Ovary (tissue), 9 donors: ENCODE data around the gene GAS6. TPM values are rescaled to one million over a fixed set of nuclear protein-coding genes. Genes with fewer than 3 reads are reported as not detected.
"Not testable (repeated sequence)": the region's sequence is repeated elsewhere in the genome, so short reads cannot be mapped to it uniquely, and the experiment has no call there.

Experiments used
- DNase-seq, 5 donors: peaks; one replicate each; pipeline ENCODE4 v3.0.0-alpha.2; 2019 to 2020
- H3K27ac ChIP-seq, 2 donors: fragments of 200-600 bp; one replicate each; pipeline versions ENCODE4 v1.5.1 to v1.8.0; 2019 to 2022
- H3K27me3 ChIP-seq: fragments of 200-600 bp; one replicate; pipeline ENCODE4 v1.8.0; 2022
- H3K36me3 ChIP-seq: fragments of 200-600 bp; sonication (generic); one replicate; pipeline ENCODE4 v1.5.1; 2019
- H3K4me1 ChIP-seq: one replicate; pipeline ENCODE4 v1.8.1; 2013; ENCODE audit warnings: mild to moderate bottlenecking, moderate library complexity; ENCODE audit not compliant: insufficient read depth
- H3K4me3 ChIP-seq: fragments of 200-600 bp; sonication (generic); one replicate; pipeline ENCODE4 v1.5.1; 2017
- H3K9me3 ChIP-seq, 2 donors: fragments of 200-600 bp in 1 of 2; sonication (generic) in 1 of 2; one replicate each; pipeline versions ENCODE4 v1.5.1 to v1.8.1; 2013 to 2019; ENCODE audit warnings: mild to moderate bottlenecking in 1 of 2, moderate library complexity in 1 of 2
- EP300 ChIP-seq: sonication (generic); formaldehyde crosslinking; IDR thresholded peaks from one replicate; pipeline ENCODE4 v1.6.1; 2017; ENCODE audit warnings: antibody characterized with exemption
- POLR2A ChIP-seq: fragments of 450-650 bp; IDR thresholded peaks from one replicate; pipeline ENCODE4 v1.6.1; 2017; ENCODE audit warnings: antibody characterized with exemption, mild to moderate bottlenecking, moderate library complexity
- WGBS, 3 donors: extraction: QIAGEN DNeasy Blood & Tissue Kit in 1 of 3; methylation state at CpG; one replicate each; pipeline versions ENCODE4 v1.1.5 to v1.1.7; 2013 to 2017; 5-methylcytosine and 5-hydroxymethylcytosine counted together
- intact Hi-C, 4 donors: fragments of 100-400 bp; cut with DNase I; formaldehyde crosslinking; loops; one replicate each; pipeline versions ENCODE4 v1.11.0 to v1.15.1; 2022 to 2023
- polyA plus RNA-seq, 2 donors: library from polyadenylated mRNA; stranded (reverse); fragments of 200-250 nt in 1 of 2; fragments of 350-450 nt in 1 of 2; fragmentation: Illumina TruSeq in 1 of 2; extraction: RNeasy Lipid Tissue Mini Kit (QIAGEN cat#74804) in 1 of 2; gene quantifications; one replicate each; pipeline ENCODE4 v1.2.3, GENCODE V29; 2013 to 2014
- total RNA-seq, 7 donors: library from RNA; depleted of rRNA in 2 of 7; stranded (reverse); fragments of >200 nt in 2 of 7; fragmentation: NEBNext Ultra II Directional in 3 of 7; extraction: Animal tissue kit (Norgen Biotek cat#: 25700) in 3 of 7; gene quantifications; one replicate each; pipeline versions ENCODE4 v1.1.0 to v1.2.4, GENCODE V29; 2016 to 2023
- TF ChIP-seq, protein P1 (sequence below), 3 donors: fragments of 450-650 bp in 2 of 3; fragments of 200-600 bp in 1 of 3; IDR thresholded peaks; one replicate each; pipeline versions ENCODE4 v1.5.1 to v1.8.0; 2016 to 2022; ENCODE audit warnings: antibody characterized with exemption in 3 of 3, mild to moderate bottlenecking in 1 of 3
- donor health status: DM: no; HTN: no; CAD: no; lungs with moderate emphysema.
- donor health status: DM: no; HTN: no; CAD: no.
- donor health status: Bipolar disorder and iron deficiency.
- donor health status: DM: yes; HTN: yes; CAD: no.
- donor health status: DM: no; HTN: no; CAD: no.
- donor health status: DM: yes; HTN: yes; CAD: no.

Gene GAS6
- total and polyA plus RNA-seq, 9 donors: 44.9 to 336 (median 143) TPM

DNA sequence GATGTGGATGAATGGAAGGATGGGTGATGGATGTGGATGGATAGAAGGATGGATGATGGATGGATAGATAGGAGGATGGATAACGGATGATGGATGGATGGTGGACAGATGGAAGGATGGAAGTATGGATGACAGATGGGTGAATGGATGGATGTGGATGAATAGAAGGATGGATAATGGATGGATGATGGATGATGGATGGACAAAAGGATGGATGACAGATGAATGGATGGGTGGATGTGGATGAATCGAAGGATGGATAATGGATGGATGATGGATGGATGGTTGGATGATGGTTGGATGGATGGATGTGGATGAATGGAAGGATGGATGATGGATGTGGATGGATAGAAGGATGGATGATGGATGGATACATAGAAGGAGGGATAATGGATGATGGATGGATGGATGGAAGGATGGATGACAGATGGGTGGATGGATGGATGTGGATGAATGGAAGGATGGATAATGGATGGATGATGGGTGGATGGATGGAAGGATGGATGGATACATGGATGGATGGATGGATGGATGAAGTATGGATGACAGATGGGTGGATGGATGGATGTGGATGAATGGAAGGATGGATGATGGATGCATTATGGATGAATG is 65.6 kb downstream of the GAS6 start:
- intact Hi-C loops: no loop called here
- TF ChIP-seq POLR2A (no peak), EP300 (no peak)
- TF ChIP-seq, protein P1, sequence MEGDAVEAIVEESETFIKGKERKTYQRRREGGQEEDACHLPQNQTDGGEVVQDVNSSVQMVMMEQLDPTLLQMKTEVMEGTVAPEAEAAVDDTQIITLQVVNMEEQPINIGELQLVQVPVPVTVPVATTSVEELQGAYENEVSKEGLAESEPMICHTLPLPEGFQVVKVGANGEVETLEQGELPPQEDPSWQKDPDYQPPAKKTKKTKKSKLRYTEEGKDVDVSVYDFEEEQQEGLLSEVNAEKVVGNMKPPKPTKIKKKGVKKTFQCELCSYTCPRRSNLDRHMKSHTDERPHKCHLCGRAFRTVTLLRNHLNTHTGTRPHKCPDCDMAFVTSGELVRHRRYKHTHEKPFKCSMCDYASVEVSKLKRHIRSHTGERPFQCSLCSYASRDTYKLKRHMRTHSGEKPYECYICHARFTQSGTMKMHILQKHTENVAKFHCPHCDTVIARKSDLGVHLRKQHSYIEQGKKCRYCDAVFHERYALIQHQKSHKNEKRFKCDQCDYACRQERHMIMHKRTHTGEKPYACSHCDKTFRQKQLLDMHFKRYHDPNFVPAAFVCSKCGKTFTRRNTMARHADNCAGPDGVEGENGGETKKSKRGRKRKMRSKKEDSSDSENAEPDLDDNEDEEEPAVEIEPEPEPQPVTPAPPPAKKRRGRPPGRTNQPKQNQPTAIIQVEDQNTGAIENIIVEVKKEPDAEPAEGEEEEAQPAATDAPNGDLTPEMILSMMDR (IDR thresholded peaks at IDR 0.05): no peak
- WGBS, 3 donors: 88 to 94% (median 93%) methylated on average over 2 of the region's 2 CpGs

DNA sequence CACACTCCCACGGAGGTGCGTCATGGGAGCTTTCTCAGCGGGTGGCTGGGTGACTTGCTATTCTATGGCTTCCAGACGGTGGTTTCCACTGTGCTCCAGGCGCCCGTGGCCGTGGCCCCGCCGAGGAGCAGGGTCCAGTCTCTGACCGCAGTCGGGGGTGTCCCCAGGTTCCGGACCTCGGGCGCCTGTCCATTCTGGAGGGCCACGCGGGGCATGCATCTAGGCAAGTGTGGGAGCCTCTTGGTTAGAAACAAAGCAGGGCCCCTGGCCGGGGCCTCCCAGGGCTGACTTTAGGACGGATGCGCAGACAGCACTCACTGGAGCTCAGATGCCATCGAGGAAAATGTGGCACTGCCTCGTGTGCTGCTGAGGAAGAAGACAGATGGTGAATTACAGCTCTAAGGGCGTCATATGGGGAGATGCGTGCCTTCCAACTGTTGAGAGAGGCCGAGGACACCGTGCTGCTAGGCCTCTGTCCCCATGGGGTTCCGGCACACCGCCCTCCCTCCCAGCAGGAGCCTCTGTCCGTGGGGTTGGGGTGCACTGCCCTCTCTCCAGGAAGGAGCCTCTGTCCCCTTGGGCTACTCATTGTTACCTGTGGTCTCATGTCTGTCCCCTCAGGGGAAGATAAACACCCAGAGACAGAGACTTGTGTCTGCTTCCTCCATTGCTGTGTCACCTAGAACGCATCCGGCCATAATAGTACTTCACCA is 66.8 kb downstream of the GAS6 start:
- Histone ChIP-seq H3K36me3 (no peaks in the 10 kb centered on the region), H3K4me1 (no peaks in the 10 kb centered on the region), H3K27ac (no peak overlapping the region), H3K27me3 (no peaks in the 10 kb centered on the region), H3K9me3 (no peaks in the 10 kb centered on the region), H3K4me3 (no peak overlapping the region)
- intact Hi-C loops: no loop called here
- TF ChIP-seq EP300: no peak
- WGBS, 3 donors: 91 to 92% (median 91%) methylated on average over 29 to 30 of the region's 30 CpGs
- DNase-seq: peak in 1 of 5 donors; percentile 5

More for the DNA sequence above, 65.6 kb downstream of the GAS6 start:
- DNase-seq: no peak
- Histone ChIP-seq H3K4me1 (peaks cover 2% of the 10 kb centered on the region), H3K4me3 (no peak overlapping the region), H3K27me3 (no peaks in the 10 kb centered on the region), H3K27ac (no peak overlapping the region), H3K36me3 (no peaks in the 10 kb centered on the region), H3K9me3 (no peaks in the 10 kb centered on the region)

DNA sequence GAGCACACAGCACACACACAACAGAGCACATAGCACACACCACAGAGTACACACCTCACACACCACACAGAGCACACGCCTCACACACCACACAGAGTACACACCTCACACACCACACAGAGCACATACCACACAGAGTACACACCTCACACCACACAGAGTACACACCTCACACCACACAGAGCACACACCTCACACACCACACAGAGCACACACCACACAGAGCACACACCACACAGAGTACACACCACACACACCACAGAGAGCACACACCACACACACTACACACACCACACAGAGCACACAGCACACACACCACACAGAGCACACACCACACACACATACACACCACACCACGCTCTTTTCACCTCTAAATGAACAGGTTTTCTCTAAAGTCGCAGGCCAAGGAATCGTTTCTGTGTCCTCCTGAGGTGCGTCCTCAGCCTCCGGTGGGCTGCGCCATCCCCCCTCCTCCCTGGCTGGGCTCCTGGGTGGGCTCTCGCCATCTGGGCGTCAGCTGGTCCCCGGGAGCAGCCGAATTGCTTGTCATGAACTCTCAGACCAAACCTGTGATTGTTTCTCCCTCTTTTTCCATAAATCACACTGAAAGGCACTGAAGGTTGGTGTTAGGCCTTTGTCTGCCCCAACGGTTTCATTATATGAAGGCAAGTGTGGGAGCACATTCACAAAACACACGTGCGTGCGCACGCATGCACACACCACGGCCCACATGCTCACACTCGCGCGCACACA is 67.5 kb downstream of the GAS6 start:
- intact Hi-C loops: no loop called here
- DNase-seq: peak in 1 of 5 donors; percentile 30

DNA sequence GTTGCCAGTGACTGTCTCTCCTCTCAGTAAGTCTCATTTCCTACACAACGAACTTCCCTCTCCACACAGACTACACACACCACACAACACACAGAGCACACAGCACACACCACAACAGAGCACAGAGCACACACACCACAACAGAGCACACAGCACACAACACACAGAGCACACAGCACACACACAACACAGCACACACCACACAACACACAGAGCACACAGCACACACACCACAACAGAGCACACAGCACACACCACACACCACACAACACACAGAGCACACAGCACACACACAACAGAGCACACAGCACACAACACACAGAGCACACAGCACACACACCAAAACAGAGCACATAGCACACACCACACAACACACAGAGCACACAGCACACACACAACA is 68.5 kb downstream of the GAS6 start:
- not testable (repeated sequence) for H3K9me3 ChIP-seq, H3K4me1 ChIP-seq
- WGBS, 3 donors: 36 to 54% (median 42%) methylated on average over 1 of the region's 1 CpG

More for the DNA sequence above, 67.5 kb downstream of the GAS6 start:
- Histone ChIP-seq H3K36me3 (no peaks in the 10 kb centered on the region), H3K27me3 (no peaks in the 10 kb centered on the region), H3K9me3 (no peaks in the 10 kb centered on the region), H3K4me3 (no peak overlapping the region), H3K27ac (no peak overlapping the region), H3K4me1 (no peaks in the 10 kb centered on the region)
- TF ChIP-seq, protein P1 (IDR thresholded peaks at IDR 0.05): no peak
- TF ChIP-seq POLR2A (no peak), EP300 (no peak)
- 66 to 74% (median 73%) methylated on average over 20 of the region's 20 CpGs for WGBS, 3 donors

DNA sequence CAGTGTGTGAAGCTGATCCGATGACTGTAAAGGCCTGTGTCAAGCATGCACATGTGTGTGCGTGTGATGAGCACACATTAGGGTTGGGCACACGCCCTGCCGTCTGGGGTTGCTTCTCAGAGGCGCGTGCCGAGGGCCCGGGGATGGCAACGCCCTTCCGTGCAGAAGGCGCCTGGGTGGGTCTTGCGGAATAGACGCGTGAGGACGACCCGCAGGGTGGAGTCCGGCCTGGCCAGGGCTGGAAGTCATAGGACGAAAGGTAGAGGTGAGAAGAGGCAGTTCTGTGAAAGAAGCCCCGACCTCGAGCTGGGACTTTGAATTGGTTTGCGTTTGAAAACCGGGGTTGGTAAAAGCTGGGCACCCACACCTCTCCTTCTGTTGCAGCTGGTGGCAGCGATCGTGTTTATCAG is 69.1 kb downstream of the GAS6 start:
- intact Hi-C loops: no loop called here
- TF ChIP-seq POLR2A (no peak), EP300 (no peak)
- TF ChIP-seq, protein P1 (IDR thresholded peaks at IDR 0.05): no peak
- peak in 1 of 5 donors; percentile 25 for DNase-seq
- no peaks in the 10 kb centered on the region for H3K36me3 ChIP-seq
- no peaks in the 10 kb centered on the region for H3K9me3 ChIP-seq
- no peaks in the 10 kb centered on the region for H3K4me1 ChIP-seq
- H3K4me3 ChIP-seq: no peak overlapping the region
- H3K27ac ChIP-seq: no peak overlapping the region
- no peaks in the 10 kb centered on the region for H3K27me3 ChIP-seq
- 88% methylated on average over 24 of the region's 24 CpGs for WGBS, 3 donors

More for the DNA sequence above, 68.5 kb downstream of the GAS6 start:
- peak in 1 of 5 donors; percentile 1 for DNase-seq
- H3K4me3 ChIP-seq, H3K36me3 ChIP-seq, H3K27me3 ChIP-seq, intact Hi-C loops, H3K27ac ChIP-seq: not testable (repeated sequence)
